GM19324 (cell line): ENCODE measurements around the gene IDH3G.

Source experiments
- ATAC-seq: cut with Tn5 transposase; IDR thresholded peaks from one replicate; pipeline ENCODE4 v1.9.1; 2021; ENCODE audit warnings: mild to moderate bottlenecking, moderate library complexity; ENCODE audit not compliant: unreplicated experiment, low FRiP score

Gene IDH3G

DNA sequence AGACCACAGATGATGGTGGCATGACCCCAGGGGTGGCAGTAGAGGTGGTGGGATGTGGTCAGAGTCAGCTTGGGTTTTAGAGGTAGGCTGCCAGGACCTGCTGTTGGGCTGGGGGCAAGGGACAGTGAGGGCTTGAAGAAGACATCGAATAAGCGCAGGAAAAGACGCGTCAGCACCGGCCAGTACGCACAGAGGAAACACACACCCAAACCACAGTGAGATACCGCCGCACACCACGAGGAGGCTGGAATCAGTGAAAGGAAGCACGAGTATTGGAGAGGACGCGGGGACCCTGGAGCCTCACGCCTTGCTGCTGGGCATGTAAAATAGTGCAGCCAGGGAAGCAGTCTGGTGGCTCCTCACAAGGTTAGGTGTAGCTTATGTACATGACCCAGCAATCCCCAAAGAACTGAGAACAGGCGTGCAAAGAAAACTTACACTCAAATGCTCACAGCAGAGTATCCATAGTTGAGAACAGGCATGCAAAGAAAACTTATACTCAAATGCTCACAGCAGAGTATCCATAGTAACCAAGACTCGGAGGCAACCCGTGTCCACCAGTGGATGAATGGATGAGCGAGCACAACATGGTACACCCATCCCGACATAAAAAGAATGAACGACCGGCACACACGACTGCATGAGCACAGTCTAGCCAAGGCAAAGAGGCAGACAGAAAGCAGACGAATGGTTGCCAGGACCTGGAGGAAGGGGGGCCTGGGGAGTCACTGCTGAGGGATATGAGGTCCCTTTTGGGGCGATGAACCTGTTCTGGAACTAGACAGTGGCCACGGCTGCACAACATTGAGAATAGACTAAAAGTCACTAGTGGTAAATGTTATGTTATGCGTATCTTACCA lies 22.9 kb upstream of the IDH3G start:
- no peak for ATAC-seq

DNA sequence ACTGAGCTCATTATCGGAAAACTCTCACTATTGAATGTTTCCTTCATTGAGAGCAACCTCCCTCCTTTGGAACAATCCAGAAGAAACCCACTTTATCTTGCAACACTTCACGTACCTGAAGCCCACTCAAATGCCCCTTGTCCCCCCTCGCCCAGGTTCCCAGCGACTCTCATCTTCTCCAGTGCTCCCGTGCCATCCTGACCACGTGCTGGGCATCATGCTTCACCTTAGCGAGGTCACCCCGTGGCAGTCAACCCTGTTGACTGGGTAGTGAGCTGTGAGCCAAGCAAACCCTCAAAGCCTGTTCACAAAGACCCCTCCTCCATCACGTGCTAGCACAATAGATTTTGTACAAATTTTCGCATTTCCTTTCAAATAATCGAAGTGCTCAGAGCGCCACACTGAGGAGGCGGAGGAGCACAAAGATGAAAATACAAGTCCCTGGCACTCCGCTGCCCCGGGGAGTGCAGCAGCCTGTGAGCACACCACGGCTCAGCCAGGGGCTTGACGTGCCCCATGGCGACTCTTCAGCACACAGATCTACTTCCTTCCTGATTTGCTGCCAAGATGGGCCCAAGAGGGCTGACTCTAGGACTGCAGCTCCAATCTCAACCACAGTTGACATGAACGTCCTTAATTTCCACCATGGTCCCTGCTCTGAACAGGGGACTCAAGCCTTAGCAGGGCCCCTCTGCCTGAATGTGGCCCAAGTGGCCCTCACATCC lies 20.6 kb upstream of the IDH3G start:
- no peak for ATAC-seq

GRCh38 chrX:153813161-153813560 lies 19.0 kb upstream of the IDH3G start:
- no peak for ATAC-seq

DNA sequence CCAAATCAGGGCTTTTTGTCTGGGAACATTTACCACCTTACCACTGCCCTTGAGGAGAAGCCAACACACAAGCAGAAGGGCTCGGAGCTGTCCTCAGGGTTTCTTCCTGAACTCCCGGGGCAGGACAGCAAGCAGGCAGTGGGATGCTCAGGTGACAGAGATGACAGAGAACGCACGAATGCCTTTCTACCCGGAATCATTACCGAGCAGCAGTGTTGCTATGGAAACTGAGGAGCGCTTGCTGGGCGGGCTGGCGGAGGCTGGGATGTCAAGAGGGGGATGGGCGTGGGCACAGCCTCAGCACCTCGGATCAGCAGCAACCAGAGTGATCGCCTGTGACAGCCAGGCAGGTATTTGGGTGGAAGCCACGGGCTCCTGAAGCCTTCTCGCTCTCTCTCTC lies 18.0 kb upstream of the IDH3G start:
- ATAC-seq: no peak

GRCh38 chrX:153807976-153808375 lies 13.8 kb upstream of the IDH3G start:
- ATAC-seq: no peak

- no peak for ATAC-seq
Observed at GRCh38 chrX:153806999-153807575, 12.9 kb upstream of the IDH3G start.

- ATAC-seq: no peak
Observed at GRCh38 chrX:153805436-153805835, 11.3 kb upstream of the IDH3G start.

GRCh38 chrX:153804621-153805020 lies 10.4 kb upstream of the IDH3G start:
- no peak for ATAC-seq

GRCh38 chrX:153804100-153804595 lies 10.0 kb upstream of the IDH3G start:
- no peak for ATAC-seq

DNA sequence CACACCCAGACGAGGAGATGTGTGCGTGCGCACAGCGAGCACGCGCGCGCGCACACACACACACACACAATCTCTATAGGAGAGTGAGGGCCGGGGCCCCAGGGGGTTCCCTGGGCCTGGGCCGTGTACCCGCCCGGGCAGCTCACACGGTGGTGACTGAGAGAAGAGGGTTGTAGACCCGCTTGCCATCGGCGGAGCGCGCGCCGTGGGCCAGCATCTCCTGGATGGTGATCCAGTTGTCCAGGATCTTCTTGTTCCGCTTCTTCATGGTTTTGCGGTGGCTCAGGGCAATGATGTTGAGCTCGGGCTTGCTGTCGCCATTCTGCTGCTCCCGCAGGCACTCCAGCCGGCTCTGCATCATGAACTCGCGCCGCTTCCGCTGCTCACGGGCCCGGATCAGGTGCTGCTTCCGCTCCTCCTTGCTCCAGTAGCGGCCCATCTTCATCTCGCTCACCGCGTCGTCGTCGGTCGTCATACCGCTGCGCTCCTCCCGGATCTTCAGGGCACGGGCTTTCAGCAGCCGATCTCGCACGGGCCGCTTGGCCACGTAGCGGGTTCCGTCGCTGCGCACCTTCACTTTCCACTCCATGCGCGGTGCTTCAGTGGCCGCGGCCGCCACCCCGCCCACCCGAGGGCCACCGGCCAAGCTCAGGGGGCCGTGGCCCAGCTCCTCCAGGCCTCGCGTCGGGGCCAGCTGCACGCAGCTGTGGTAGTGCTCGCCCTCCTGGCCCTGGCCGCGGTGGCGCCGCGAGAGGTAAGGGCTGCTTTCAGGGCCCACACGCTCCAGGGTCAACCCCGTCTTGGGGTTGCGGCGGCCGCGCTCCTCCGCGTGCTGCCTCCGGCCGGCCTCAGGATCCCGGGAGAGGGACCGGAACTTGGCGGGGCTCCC lies 9.3 kb upstream of the IDH3G start:
- no peak for ATAC-seq

- no peak for ATAC-seq
Observed at GRCh38 chrX:153802513-153803045, 8.4 kb upstream of the IDH3G start.

DNA sequence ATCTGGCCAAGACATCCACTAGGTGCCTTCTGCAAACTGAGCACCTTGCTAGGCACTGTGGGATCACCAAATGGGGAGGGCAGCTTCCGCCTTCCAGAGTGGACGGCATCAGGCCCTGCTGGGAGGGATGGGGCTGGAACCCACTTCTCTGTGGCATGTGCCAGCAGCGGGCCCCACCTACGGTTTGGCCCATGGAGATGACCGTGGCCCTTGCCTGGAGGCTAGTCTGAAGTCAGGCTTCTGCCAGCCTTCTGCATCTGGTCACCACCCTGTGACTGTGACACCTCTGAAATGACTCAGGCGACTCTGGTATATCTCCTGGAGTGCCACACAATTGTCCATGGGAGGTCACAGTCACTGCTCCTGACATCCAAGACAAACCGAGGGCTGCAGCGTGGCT lies 7.5 kb upstream of the IDH3G start:
- ATAC-seq: no peak

DNA sequence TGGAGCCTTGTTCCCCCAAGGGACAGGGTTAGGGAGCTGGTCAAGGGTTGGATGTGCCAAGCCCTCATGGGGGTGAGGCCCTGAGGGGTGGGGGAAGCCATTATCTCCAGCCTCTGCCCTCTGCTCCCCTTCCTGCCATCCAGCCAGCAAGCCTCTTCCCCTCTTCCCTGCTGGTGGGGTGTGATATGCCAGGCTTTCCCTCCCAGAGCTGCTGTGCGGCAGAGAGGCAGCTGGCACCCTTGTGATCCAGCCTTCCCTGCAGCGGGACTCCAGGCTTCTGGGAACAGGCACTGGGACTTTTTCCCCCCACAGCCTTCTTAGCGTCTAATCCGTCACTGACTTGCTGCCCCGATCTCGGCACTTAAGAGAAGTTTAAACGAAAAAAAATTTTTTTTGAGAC lies 6.6 kb upstream of the IDH3G start:
- no peak for ATAC-seq

DNA sequence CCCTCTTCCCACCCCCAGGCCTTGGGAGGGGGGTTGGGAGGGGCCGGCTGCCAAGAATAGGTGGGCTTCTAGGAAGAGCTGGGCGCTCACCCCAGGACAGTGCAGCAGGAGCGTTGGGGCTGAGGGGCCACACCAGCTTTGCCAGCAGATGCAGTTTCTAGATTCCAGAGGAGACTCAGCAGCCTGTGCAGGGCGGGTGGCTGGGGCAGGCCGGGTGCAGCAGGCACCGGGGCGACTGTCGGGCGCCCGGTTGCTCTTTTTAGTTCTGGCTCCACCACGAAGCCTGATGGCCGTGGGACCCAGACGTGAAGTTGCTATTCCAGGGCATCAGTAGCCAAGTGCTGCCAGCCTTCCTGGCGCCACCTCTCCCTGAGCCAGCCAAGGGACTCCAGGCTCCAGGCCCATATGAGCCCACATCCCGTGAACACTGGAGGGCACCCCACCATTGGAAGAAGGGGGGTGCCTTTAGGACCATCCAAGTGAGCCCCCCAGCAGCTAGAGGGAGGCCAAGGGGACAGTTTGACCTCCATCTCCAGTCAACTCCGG lies 6.1 kb upstream of the IDH3G start:
- no peak for ATAC-seq

DNA sequence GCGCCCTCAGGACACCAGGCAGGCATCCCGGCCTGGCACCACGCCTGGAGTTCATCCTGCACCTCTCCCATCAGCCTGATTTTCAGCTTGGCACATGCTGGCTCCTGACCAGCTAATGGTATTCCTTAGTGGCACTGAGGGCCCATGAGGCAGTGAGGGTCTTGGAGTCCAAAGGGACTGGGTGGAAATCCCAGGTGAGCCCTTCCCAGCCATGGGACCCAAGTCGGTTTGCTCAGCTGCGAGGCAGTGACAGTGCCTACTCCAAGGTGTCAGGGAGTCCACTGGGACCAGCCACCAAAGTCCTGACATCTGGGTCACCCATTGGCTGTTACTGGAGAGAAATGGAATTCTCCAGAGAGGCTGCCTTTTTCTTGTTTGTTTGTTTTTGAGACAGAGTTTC lies 5.2 kb upstream of the IDH3G start:
- no peak for ATAC-seq

- ATAC-seq: no peak
Observed at GRCh38 chrX:153797415-153798015, 3.3 kb upstream of the IDH3G start.

DNA sequence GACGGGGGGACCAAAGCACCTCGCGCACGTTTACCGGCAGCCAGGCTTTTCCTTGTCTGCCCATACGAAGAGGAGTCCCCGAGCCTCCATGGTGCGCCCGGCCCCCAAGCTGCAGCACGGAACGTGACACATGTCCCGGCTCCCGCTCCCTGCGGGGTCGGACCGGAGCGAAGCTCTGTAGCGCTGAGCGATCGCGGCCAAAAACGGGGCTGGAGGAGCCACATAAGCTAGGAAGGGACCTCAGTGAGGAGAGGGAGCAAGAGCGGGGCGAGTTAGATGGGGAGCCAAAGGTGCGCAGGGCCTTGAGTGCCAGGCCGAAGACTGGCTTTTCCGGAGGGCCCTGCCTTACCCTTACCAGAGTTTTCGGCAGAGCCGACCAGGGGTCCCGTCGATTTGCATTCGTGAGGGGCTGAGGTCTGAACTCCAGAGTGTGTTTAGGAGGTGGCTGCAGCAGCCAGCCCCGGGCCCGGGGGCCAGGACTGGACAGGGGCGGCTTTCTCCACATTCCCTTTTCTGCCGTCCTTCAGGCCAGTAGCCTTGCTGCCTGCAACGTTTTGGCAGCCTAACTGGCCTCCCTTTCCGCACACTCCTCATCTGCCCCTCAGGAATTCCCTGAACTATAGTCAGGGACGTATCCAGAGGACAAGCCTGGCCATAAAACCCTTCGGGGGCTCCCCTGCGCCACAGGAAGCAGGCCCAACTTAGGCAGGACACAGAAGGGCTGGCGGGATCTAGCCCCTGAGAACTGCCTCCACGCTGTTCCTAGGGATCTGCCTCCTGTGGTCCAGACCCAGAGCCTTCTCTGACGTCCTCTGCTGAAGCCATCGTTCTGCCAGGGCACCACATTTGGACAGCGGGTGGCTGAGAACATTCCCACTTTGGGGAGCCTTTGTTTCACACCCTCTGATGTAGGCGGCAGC lies 982 bp upstream of the IDH3G start:
- no peak for ATAC-seq

DNA sequence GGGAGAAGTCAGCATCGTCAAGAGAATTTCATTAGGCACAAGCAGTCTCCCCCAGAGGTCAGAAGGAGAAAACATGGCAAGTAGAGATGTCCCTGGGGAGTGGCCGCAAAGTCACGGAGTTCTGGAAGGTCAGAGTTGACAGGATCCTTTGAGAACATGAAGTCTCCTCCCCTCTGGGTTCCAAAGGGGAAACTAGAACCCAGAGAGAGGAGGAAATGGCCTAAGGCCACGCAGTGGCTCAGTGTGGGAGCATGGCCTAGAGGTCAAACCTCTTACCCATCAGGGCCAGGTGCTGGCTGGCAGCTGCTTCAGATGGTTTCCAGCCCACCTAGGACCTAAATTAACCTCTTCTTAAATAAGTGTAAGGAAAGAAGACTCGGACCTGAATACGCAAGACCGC lies 884 bp downstream of the IDH3G start:
- no peak for ATAC-seq
